AG04449 (cell line): ENCODE results near the gene ARHGEF40.

Source experiments
- CTCF ChIA-PET: fragments of 350-600 bp; formaldehyde crosslinking; extraction: SDS; loops from one replicate; lab custom pipeline; 2021; ENCODE audit warnings: antibody characterized with exemption; lab: Yijun Ruan, JAX
- POLR2A ChIA-PET: fragments of 400-600, 350-600 bp; formaldehyde crosslinking; extraction: SDS; loops from one replicate; lab custom pipeline; 2020; ENCODE audit warnings: antibody characterized with exemption, inconsistent platforms; lab: Yijun Ruan, JAX
- DNase-seq: peaks from one replicate; pipeline ENCODE4 v3.0.0-alpha.2; 2010; ENCODE audit warnings: low read depth, low spot score
- H3K4me3 ChIP-seq: 2 replicates; pipeline ENCODE4 v1.5.1; 2011; ENCODE audit warnings: low read depth, mild to moderate bottlenecking, control low read depth, low read length
- TF ChIP-seq, protein P1 (sequence below): IDR thresholded peaks from one replicate; pipeline ENCODE4 v1.5.1; 2011; ENCODE audit warnings: mild to moderate bottlenecking, moderate library complexity, low read length, control low read depth, inconsistent platforms; ENCODE audit not compliant: insufficient read depth; ENCODE audit errors: missing control alignments

Gene ARHGEF40

GRCh38 chr14:21049271-21049673 lies 20.8 kb upstream of the ARHGEF40 start:
- POLR2A ChIA-PET: interaction anchor here (1.0 kb wide), 1 partner anchor 14 kb away, joined by 4 read pairs; no protein-coding TSS in a partner anchor
- no peak overlapping the region for H3K4me3 ChIP-seq
- no peak for DNase-seq
- CTCF ChIA-PET: interaction anchor here (0.6 to 4.4 kb wide), 12 partner anchors 14 to 58 kb away, joined by 3 to 40 read pairs (median 8); partner anchors contain the start of gene ARHGEF40
- TF ChIP-seq, protein P1, sequence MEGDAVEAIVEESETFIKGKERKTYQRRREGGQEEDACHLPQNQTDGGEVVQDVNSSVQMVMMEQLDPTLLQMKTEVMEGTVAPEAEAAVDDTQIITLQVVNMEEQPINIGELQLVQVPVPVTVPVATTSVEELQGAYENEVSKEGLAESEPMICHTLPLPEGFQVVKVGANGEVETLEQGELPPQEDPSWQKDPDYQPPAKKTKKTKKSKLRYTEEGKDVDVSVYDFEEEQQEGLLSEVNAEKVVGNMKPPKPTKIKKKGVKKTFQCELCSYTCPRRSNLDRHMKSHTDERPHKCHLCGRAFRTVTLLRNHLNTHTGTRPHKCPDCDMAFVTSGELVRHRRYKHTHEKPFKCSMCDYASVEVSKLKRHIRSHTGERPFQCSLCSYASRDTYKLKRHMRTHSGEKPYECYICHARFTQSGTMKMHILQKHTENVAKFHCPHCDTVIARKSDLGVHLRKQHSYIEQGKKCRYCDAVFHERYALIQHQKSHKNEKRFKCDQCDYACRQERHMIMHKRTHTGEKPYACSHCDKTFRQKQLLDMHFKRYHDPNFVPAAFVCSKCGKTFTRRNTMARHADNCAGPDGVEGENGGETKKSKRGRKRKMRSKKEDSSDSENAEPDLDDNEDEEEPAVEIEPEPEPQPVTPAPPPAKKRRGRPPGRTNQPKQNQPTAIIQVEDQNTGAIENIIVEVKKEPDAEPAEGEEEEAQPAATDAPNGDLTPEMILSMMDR: no peak

DNA sequence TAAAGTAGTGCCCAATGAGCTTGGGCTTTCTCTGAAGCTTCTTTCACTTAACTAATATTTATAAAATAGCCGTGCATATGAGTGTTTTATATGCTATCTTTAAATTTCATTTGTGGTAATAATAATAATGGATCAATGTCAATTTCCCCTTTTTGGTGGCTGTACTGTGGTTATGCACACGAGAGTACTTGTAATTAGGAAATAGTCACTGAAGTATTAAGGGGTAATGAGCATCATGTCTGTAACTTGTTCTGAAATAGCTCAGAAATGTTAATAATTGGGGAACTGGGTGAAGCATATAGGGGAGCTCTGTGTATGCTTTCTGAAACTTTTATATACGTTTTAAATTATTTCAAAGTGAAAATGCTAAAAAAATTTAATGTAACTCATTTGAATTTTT lies 19.5 kb upstream of the ARHGEF40 start:
- CTCF ChIA-PET: interaction anchor here (0.8 to 3.2 kb wide), 7 partner anchors 11 to 79 kb away, joined by 3 to 12 read pairs (median 4); no protein-coding TSS in a partner anchor
- POLR2A ChIA-PET: no interaction called here
- no peak overlapping the region for H3K4me3 ChIP-seq
- DNase-seq: no peak
- TF ChIP-seq, protein P1: no peak

DNA sequence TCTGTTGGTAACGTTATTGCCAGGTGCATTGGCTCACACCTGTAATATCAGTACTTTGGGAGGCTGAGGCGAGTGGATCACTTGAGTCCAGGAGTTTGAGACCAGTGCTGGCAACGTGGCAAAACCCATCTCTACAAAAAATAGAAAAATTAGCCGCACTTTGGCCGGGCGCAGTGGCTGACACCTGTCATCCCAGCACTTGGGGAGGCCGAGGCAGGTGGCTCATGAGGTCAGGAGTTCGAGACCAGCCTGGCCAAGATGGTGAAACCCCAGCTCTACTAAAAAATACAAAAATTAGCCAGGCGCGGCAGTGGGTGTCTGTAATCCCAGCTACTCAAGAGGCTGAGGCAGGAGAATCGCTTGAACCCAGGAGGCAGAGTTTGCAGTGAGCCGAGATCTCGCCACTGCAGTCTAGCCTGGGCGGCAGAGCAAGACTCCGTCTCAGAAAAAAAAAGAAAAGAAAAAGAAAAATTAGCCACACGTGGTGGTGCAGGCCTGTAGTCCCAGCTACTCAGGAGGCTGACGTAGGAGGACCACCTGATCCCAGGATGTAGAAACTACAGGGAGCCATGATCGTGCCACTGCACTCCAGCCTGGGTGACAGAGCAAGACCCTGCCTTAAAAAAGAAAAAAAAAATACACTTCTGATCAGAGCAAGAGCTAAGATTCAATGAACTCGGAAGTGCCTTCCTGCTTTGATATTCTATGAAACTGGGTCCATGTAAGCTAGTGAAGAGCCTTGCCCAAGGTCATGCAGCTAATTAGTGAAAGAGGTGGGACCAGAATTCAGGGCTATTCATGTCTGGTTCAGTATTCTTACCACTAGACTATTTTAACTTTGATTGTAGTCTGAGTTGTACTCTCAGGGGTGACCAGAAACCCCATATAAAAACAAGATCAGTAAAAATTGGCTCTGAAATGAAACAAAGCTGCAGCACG lies 16.7 kb upstream of the ARHGEF40 start:
- TF ChIP-seq, protein P1: no peak
- POLR2A ChIA-PET: no interaction called here
- no peak for DNase-seq
- no peak overlapping the region for H3K4me3 ChIP-seq
- CTCF ChIA-PET: interaction anchor here (0.6 to 1.4 kb wide), 5 partner anchors 9 to 51 kb away, joined by 3 to 5 read pairs (median 3); no protein-coding TSS in a partner anchor

- POLR2A ChIA-PET: no interaction called here
- DNase-seq: no peak
- no peak overlapping the region for H3K4me3 ChIP-seq
- CTCF ChIA-PET: interaction anchor here (0.6 to 1.3 kb wide), 3 partner anchors 8 to 50 kb away, joined by 3 to 4 read pairs (median 3); no protein-coding TSS in a partner anchor
- TF ChIP-seq, protein P1: no peak
Measured at GRCh38 chr14:21054123-21054767, 15.9 kb upstream of the ARHGEF40 start.

DNA sequence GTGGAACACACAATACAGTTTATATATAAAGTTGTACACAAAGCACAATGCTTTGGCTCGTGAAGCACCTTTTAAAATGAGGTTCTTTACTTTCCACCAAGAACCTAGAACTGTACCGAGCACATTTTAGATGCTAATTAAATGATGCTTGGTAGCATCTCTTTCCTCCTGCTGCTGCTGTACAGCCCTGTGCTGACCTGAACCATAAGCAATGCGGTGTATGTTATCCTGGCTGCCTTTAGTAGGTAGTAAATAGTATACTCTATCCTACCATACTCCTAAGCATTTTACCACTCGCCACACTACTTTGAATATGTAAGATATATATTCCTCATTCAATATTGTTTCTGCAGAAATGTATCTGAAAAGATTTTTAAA lies 15.3 kb upstream of the ARHGEF40 start:
- POLR2A ChIA-PET: no interaction called here
- DNase-seq: no peak
- TF ChIP-seq, protein P1: no peak
- CTCF ChIA-PET: interaction anchor here (1.3 kb wide), 1 partner anchor 7 kb away, joined by 3 read pairs; no protein-coding TSS in a partner anchor
- H3K4me3 ChIP-seq: no peak overlapping the region
